AG10803 (cell line): ENCODE data around the gene RHBDD2.
"Not testable (repeated sequence)": the region's sequence is repeated elsewhere in the genome, so short reads cannot be mapped to it uniquely, and the experiment has no call there.

ENCODE experiments used
- DNase-seq: peaks from one replicate; pipeline ENCODE4 v3.0.0; 2010; ENCODE audit warnings: low read depth
- H3K4me3 ChIP-seq: 2 replicates; pipeline ENCODE4 v1.5.1; 2011; ENCODE audit warnings: mild to moderate bottlenecking, low read length, control low read depth
- TF ChIP-seq, protein P1 (sequence below): conservative IDR thresholded peaks from 2 replicates; pipeline ENCODE4 v1.5.1; 2011; ENCODE audit warnings: mild to moderate bottlenecking, low read length, control low read depth, inconsistent platforms

RHBDD2 gene

DNA sequence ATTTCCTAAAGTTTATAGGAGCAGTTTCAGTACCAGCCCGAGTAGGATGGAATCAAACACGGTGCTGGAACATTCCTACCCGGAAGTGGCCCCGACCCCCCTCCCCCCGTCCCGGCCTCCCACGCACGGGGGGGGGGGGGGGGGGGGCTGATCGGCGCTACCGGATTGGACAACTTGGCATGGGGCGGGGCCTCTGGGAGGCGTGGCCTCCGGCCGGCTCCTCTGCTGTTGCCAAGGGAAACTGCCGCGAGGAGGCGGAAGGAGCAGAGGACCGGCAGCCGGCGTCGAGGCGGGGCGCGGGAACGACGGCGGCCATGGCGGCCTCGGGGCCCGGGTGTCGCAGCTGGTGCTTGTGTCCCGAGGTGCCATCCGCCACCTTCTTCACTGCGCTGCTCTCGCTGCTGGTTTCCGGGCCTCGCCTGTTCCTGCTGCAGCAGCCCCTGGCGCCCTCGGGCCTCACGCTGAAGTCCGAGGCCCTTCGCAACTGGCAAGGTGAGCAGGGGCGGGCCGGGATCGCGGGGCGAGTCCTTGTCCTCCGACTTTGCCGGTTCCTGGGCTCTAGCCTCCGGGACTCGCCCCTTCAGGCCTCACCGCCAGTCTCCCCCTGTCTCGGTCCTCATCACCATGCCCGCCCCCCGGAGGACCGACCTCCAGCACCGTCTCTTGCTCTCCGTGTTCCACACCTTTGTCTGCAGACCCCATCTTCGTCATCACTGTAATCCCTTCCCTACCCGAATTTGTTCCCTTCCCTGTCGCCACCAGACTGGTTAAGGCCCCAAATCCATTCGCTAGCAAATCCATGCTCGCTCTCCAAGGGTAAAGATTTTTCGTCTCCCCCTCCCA lies at the start of gene RHBDD2:
RHBDD2 (plus strand) TSS at position 266 of the 843 bp plus-strand sequence; CDS start at position 315, 49 bp downstream.
- H3K4me3 ChIP-seq: peak within 1 kb of the TSS; percentile 95
- TF ChIP-seq, protein P1, sequence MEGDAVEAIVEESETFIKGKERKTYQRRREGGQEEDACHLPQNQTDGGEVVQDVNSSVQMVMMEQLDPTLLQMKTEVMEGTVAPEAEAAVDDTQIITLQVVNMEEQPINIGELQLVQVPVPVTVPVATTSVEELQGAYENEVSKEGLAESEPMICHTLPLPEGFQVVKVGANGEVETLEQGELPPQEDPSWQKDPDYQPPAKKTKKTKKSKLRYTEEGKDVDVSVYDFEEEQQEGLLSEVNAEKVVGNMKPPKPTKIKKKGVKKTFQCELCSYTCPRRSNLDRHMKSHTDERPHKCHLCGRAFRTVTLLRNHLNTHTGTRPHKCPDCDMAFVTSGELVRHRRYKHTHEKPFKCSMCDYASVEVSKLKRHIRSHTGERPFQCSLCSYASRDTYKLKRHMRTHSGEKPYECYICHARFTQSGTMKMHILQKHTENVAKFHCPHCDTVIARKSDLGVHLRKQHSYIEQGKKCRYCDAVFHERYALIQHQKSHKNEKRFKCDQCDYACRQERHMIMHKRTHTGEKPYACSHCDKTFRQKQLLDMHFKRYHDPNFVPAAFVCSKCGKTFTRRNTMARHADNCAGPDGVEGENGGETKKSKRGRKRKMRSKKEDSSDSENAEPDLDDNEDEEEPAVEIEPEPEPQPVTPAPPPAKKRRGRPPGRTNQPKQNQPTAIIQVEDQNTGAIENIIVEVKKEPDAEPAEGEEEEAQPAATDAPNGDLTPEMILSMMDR: no peak; the same call in 1 of the 2 replicates
- peak; percentile 92 for DNase-seq

- peak; percentile 77 for DNase-seq
- not testable (repeated sequence) for H3K4me3 ChIP-seq
Measured at GRCh38 chr7:75829656-75830055, 49.2 kb upstream of the RHBDD2 start.

- no peak overlapping the region for H3K4me3 ChIP-seq
- TF ChIP-seq, protein P1: no peak
- no peak for DNase-seq
Measured at GRCh38 chr7:75830978-75831377, 47.9 kb upstream of the RHBDD2 start.

- H3K4me3 ChIP-seq: not testable (repeated sequence)
- DNase-seq: peak; percentile 72
Measured at GRCh38 chr7:75833662-75834061, 45.2 kb upstream of the RHBDD2 start.

GRCh38 chr7:75835688-75836285 lies 43.0 kb upstream of the RHBDD2 start:
- TF ChIP-seq, protein P1: no peak
- DNase-seq: no peak
- no peak overlapping the region for H3K4me3 ChIP-seq

DNA sequence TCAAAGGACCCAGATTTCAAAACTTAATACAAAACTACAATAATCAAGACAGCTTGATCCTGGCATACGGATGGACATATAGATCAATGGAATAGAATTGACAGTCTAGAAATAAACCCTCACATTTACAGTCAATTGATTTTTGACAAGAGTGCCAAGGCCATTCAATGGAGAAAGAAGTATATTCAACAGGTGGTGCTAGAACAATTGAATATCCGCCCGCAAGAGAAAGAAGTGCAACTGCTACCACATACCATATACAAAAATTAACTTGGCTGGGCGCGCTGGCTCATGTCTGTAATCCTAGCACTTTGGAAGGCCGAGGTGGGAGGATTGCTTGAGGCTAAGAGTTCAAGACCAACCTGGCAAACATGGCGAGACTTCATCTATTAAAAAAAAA lies 42.0 kb upstream of the RHBDD2 start:
- TF ChIP-seq, protein P1: no peak
- no peak for DNase-seq

GRCh38 chr7:75838281-75838930 lies 40.4 kb upstream of the RHBDD2 start:
- not testable (repeated sequence) for H3K4me3 ChIP-seq, DNase-seq

More for the DNA sequence above, 42.0 kb upstream of the RHBDD2 start:
- H3K4me3 ChIP-seq: no peak overlapping the region

DNA sequence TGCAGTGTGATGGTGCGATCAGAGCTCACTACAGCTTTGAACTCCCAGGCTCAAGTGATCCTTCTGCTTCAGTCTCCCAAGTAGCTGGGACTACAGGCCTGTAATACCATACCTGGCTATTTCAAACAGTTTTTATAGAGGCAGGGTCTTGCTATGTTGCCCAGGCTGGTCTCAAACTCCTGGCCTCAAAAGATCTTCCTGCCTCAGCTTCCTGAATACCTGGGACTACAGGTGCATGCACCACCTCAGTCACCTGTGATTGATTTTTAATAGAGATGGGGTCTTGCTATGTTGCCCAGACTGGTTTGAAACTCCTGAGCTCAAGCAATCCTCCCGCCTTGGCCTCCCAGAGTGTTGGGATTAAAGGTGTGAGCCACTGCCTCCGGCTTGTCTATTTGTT lies 38.8 kb upstream of the RHBDD2 start:
- no peak overlapping the region for H3K4me3 ChIP-seq
- TF ChIP-seq, protein P1: no peak
- DNase-seq: no peak
